ENCODE measurements around the gene MYO16.

GRCh38 chr13:108645376-108645775, 16.0 kb downstream of the MYO16 start:
- no peak for TF ChIP-seq GATA2 (IDR thresholded peaks at IDR 0.05; ENCODE audit: low read depth, low read length)
- TF ChIP-seq GATA3 (IDR thresholded peaks at IDR 0.05; ENCODE audit: low read depth, low read length), result no peak
